ENCODE data around the gene POLE. TPM values are rescaled to one million over a fixed set of nuclear protein-coding genes. Genes with fewer than 3 reads are reported as not detected.
A peak's percentile ranks its signal among the peaks of the same experiment; 100 is the strongest.

The POLE gene
- total and polyA plus RNA-seq, 9 of the 15 experiments (the other 6 are each of a cell fraction or from before 2014, with no cell fraction given), result 2.4 to 154 (median 49.6) TPM

DNA sequence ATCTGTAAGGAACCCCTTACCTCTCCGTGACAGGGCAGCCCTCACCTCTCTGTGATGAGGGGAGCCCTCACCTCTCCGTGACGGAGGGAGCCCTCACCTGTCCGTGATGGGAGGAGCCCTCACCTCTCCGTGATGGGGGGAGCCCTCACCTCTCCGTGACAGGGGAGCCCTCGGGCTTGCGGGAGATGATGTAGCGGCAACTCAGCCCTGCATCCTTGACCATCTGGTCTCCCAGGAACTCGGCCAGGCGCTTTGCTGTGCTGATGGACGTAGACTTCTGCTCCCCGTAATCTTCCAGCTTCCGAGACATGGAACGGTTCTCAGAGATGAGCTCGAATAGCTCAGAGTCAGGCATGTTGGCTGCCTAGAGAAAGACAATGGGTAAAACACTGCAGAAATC lies 28.0 kb downstream of the POLE start:
- FAIRE-seq, result no peak

DNA sequence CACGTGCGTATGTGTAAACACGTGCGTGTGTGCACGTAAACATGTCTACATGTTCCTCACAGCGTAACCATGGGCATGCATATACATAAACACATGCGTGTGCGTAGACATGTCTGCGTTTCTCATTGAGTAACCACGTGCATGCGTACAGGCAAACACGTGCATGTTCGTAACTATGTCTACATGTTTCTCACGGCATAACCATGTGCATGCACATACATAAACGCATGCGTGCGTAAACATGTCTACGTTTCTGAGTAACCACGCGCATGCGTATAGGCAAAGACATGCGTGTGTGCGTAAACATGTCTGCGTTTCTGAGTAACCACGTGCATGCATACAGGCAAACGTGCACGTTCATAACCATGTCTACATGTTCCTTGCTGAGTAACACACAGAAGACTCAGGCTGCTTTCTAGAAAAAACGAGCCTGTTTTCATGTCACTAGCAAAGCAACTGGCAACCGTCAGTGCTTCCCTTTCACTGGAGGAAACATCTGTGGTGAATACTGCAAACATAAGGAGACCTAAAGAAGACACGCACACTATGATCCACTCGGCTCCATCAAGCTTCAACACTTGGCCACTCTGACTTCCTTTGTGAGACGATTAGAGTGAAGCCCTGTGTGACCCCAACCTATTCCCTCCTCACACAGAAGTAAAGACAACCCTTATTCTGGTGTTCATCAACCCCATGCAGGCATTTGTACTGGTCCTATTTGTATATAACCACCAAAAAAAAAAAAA lies 28.8 kb downstream of the POLE start:
- ChIA-PET POLR2A (interaction anchor here (0.7 to 1.3 kb wide), 4 partner anchors 10 to 28 kb away, joined by 3 to 4 read pairs (median 4); no protein-coding TSS in a partner anchor), CTCF (ENCODE audit: low intra/inter-chr PET ratio) (no interaction called here)
- ATAC-seq, result no peak
- no peak for DNase-seq (ENCODE audit: extremely low read depth in 1 of 4, low spot score in 3 of 4)
- H3K9me1 ChIP-seq (ENCODE audit: control insufficient read depth, insufficient read depth, low read length), result no peaks in the 10 kb centered on the region
- no peak for FAIRE-seq
- H3K36me3 ChIP-seq (ENCODE audit: control insufficient read depth, insufficient read depth, low read length), result peaks cover 99% of the 10 kb centered on the region
- no peaks in the 10 kb centered on the region for H3K9me3 ChIP-seq (replicated peaks; ENCODE audit: control insufficient read depth, insufficient read depth, low read depth, low read length)
- no peaks in the 10 kb centered on the region for H3K4me1 ChIP-seq (replicated peaks in 1 of 2; ENCODE audit: control insufficient read depth in 2 of 2, insufficient read depth in 2 of 2, low read length in 2 of 2)
- no peaks in the 10 kb centered on the region for H3K27me3 ChIP-seq (ENCODE audit: control insufficient read depth in 2 of 2, insufficient read depth in 2 of 2, low read length in 2 of 2)
- no peak overlapping the region for H3K9ac ChIP-seq (ENCODE audit: insufficient read depth in 1 of 2, low read depth in 2 of 2, low read length in 2 of 2)
- H3K4me3 ChIP-seq, result no peak overlapping the region
- no peak overlapping the region for H2AFZ ChIP-seq (ENCODE audit: low read depth, low read length)
- in situ Hi-C loops (cut with MboI), result no loop called here
- no peaks in the 10 kb centered on the region; the same call in 1 of the 2 replicates for H4K20me1 ChIP-seq (replicated peaks; ENCODE audit: control insufficient read depth, insufficient read depth, low read length)
- H3K4me2 ChIP-seq (ENCODE audit: insufficient read depth, low read length), result no peak overlapping the region
- no peak overlapping the region for H3K27ac ChIP-seq (ENCODE audit: extremely low read depth, low read depth, low read length)
- 97% methylated on average over 31 of the region's 32 CpGs for WGBS (ENCODE audit: insufficient coverage, low coverage, missing lambda C conversion rate)
- BruUV-seq (replicated peaks), result no TSS peak
- no peaks in the 10 kb centered on the region for H3K79me2 ChIP-seq (ENCODE audit: control insufficient read depth, insufficient read depth, low read length)
- intact Hi-C loops (cut with micrococcal nuclease), result no loop called here
- TF ChIP-seq GABPB2 (CRISPR knock-in tag; conservative IDR thresholded peaks at IDR 0.05), result peak; percentile 54; the same call in 1 of the 2 replicates
- TF ChIP-seq, protein P1, sequence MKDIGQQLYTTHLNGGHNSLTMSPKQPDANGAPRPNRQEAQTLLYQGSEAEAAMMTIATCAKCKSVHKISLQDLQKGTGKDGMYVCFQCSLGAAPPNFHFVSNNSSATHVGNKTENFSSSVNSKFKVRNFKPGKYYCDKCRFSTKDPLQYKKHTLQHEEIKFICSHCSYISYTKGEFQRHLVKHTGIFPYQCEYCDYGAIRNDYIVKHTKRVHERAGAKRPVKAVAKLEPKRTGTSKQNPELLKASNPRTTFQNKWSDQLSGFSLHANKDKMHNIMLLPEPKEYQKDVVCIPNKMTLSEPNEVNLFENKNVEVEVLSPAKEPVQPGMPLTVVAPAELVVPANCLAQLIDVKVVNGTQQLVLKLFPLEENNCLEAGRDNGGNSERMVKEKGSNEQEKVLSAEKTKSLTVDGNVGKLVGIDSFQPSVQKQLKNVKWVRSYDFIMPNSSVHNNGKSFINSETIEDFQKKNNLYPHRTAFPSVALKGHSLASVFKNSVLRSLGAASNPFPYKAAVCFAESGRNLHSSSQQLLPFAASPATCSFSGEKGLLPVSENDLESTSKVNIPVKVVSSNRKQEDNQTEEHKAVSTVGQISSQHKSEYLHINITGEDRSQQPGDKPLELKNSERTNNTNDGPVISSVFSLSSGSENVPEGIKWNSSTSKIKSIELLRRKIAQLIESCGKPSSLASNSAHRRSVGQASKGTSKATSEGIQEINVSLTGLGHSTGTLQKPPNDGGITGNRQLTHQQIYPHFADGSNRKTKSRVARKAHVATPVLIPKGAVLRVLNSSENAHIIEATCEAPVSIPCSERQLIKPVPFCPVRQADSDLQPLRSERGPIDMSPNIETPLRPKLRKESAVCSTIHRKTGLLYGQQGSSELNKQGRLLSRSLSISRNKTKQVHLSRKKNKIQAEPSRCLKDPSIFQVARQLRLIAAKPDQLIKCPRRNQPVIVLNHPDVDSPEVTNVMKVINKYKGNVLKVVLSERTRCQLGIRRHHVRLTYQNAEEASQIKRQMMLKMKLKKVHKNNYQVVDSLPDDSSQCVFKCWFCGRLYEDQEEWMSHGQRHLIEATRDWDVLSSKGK (CRISPR knock-in tag; IDR thresholded peaks at IDR 0.05), result no peak
- no peak for TF ChIP-seq ZNF444 (CRISPR knock-in tag; IDR thresholded peaks at IDR 0.05)
- no peak for TF ChIP-seq POLR2B (IDR thresholded peaks at IDR 0.05; ENCODE audit: low read depth, partially characterized antibody)
- TF ChIP-seq FIP1L1 (IDR thresholded peaks at IDR 0.05; ENCODE audit: low read depth, low read length, poor library complexity, severe bottlenecking), result no peak
- no peak for TF ChIP-seq NR2F6 (CRISPR knock-in tag; IDR thresholded peaks at IDR 0.05)
- no peak for TF ChIP-seq HDAC2 (IDR thresholded peaks at IDR 0.05)
- no peak for TF ChIP-seq POU5F1 (IDR thresholded peaks at IDR 0.05; ENCODE audit: borderline replicate concordance, low read depth, low read length, partially characterized antibody)
- TF ChIP-seq, protein P2, sequence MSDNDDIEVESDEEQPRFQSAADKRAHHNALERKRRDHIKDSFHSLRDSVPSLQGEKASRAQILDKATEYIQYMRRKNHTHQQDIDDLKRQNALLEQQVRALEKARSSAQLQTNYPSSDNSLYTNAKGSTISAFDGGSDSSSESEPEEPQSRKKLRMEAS (CRISPR knock-in tag; IDR thresholded peaks at IDR 0.05), result peak; percentile 19; the same call in 1 of the 2 replicates
- peak; percentile 21; the same call in 1 of the 2 replicates for TF ChIP-seq POLR2A (conservative IDR thresholded peaks at IDR 0.05)
- TF ChIP-seq ZNF124 (CRISPR knock-in tag; IDR thresholded peaks at IDR 0.05), result no peak

More for the DNA sequence above, 28.0 kb downstream of the POLE start:
- ChIA-PET POLR2A (interaction anchor here (0.7 to 0.9 kb wide), 3 partner anchors 9 to 21 kb away, joined by 3 to 4 read pairs (median 3); no protein-coding TSS in a partner anchor), CTCF (ENCODE audit: low intra/inter-chr PET ratio) (no interaction called here)
- H3K36me3 ChIP-seq (ENCODE audit: control insufficient read depth, insufficient read depth, low read length), result peaks cover 99% of the 10 kb centered on the region
- in situ Hi-C loops (cut with MboI), result no loop called here
- ATAC-seq (no peak), DNase-seq (ENCODE audit: extremely low read depth in 1 of 4, low spot score in 3 of 4) (no peak)
- no peaks in the 10 kb centered on the region for H3K9me1 ChIP-seq (ENCODE audit: control insufficient read depth, insufficient read depth, low read length)
- no peaks in the 10 kb centered on the region for H3K79me2 ChIP-seq (ENCODE audit: control insufficient read depth, insufficient read depth, low read length)
- intact Hi-C loops (cut with micrococcal nuclease), result no loop called here
- 97% methylated on average over 13 of the region's 16 CpGs for WGBS (ENCODE audit: insufficient coverage, low coverage, missing lambda C conversion rate)
- no peak overlapping the region for H2AFZ ChIP-seq (ENCODE audit: low read depth, low read length)
- no peak overlapping the region for H3K4me2 ChIP-seq (ENCODE audit: insufficient read depth, low read length)
- BruUV-seq (replicated peaks), result no TSS peak
- TF ChIP-seq RNF2 (IDR thresholded peaks at IDR 0.05) (no peak), CHCHD3 (CRISPR knock-in tag; IDR thresholded peaks at IDR 0.05) (no peak), POLR2G (IDR thresholded peaks at IDR 0.05; ENCODE audit: low read depth, low read length) (0 out of 2 replicates have a peak, but pooled peaks have one; percentile 29)
- H3K27me3 ChIP-seq (ENCODE audit: control insufficient read depth in 2 of 2, insufficient read depth in 2 of 2, low read length in 2 of 2), result no peaks in the 10 kb centered on the region
- no peak overlapping the region for H3K9ac ChIP-seq (ENCODE audit: insufficient read depth in 1 of 2, low read depth in 2 of 2, low read length in 2 of 2)
- no peaks in the 10 kb centered on the region; the same call in 1 of the 2 replicates for H4K20me1 ChIP-seq (replicated peaks; ENCODE audit: control insufficient read depth, insufficient read depth, low read length)
- H3K9me3 ChIP-seq (replicated peaks; ENCODE audit: control insufficient read depth, insufficient read depth, low read depth, low read length), result no peaks in the 10 kb centered on the region
- H3K4me3 ChIP-seq, result no peak overlapping the region
- no peak overlapping the region for H3K27ac ChIP-seq (ENCODE audit: extremely low read depth, low read depth, low read length)
- no peaks in the 10 kb centered on the region for H3K4me1 ChIP-seq (replicated peaks in 1 of 2; ENCODE audit: control insufficient read depth in 2 of 2, insufficient read depth in 2 of 2, low read length in 2 of 2)
